ENCODE data around the gene CD81. TPM values are rescaled to one million over a fixed set of nuclear protein-coding genes. Genes with fewer than 3 reads are reported as not detected.
A peak's percentile ranks its signal among the peaks of the same experiment; 100 is the strongest.

Gene CD81
- total RNA-seq, 3 donors from 2014 or later = 311 to 770 (median 330) TPM

GRCh38 chr11:2443406-2443805, 66.3 kb downstream of the CD81 start:
- no peaks in the 10 kb centered on the region for H3K36me3 ChIP-seq
- intact Hi-C loops (cut with DNase I; ENCODE audit: low total_unique reads) = no loop called here
- no peak for DNase-seq (ENCODE audit: low spot score in 2 of 2)
- no peak overlapping the region for H3K27ac ChIP-seq
- H3K9me3 ChIP-seq = no peaks in the 10 kb centered on the region
- H3K4me3 ChIP-seq = no peak overlapping the region
- TF ChIP-seq CTCF (IDR thresholded peaks at IDR 0.05) = no peak
- TF ChIP-seq POLR2A (IDR thresholded peaks at IDR 0.05) = no peak
- no peaks in the 10 kb centered on the region for H3K4me1 ChIP-seq
- H3K27me3 ChIP-seq = no peaks in the 10 kb centered on the region

- no peaks in the 10 kb centered on the region for H3K36me3 ChIP-seq
- TF ChIP-seq CTCF (IDR thresholded peaks at IDR 0.05) (no peak), POLR2AphosphoS5 (IDR thresholded peaks at IDR 0.05) (no peak), POLR2A (IDR thresholded peaks at IDR 0.05) (no peak)
- no peaks in the 10 kb centered on the region for H3K4me1 ChIP-seq
- no peaks in the 10 kb centered on the region for H3K27me3 ChIP-seq
- H3K9me3 ChIP-seq = no peaks in the 10 kb centered on the region
- H3K4me3 ChIP-seq = peak within 1 kb of the TSS; percentile 37 to 73 (median 54)
- no peak for DNase-seq (ENCODE audit: low spot score in 2 of 2)
- no peak within 1 kb of the TSS for H3K27ac ChIP-seq
- intact Hi-C loops (cut with DNase I; ENCODE audit: low total_unique reads) = no loop called here
These were observed 67.0 kb downstream of the CD81 start, which contains the start of gene TRPM5 for GRCh38 chr11:2443881-2444820. Gene TRPM5 (minus strand): TSS chr11:2444514. CDS start chr11:2423036, 21,478 bp downstream.

GRCh38 chr11:2444821-2445745, 68.0 kb downstream of the CD81 start, which contains the start of gene KCNQ1:
Gene KCNQ1 (plus strand): TSS chr11:2445008. CDS start chr11:2445099, 91 bp downstream.
- no peaks in the 10 kb centered on the region for H3K4me1 ChIP-seq
- H3K27ac ChIP-seq = no peak within 1 kb of the TSS
- H3K36me3 ChIP-seq = no peaks in the 10 kb centered on the region
- H3K4me3 ChIP-seq = peak within 1 kb of the TSS; percentile 37 to 73 (median 54)
- DNase-seq (ENCODE audit: low spot score in 2 of 2) = no peak
- no peaks in the 10 kb centered on the region for H3K9me3 ChIP-seq
- TF ChIP-seq POLR2A (IDR thresholded peaks at IDR 0.05) = no peak
- no peak for TF ChIP-seq POLR2AphosphoS5 (IDR thresholded peaks at IDR 0.05)
- TF ChIP-seq CTCF (IDR thresholded peaks at IDR 0.05) = no peak
- intact Hi-C loops (cut with DNase I; ENCODE audit: low total_unique reads) = no loop called here
- no peaks in the 10 kb centered on the region for H3K27me3 ChIP-seq

- Histone ChIP-seq H3K36me3 (no peaks in the 10 kb centered on the region), H3K9me3 (no peaks in the 10 kb centered on the region), H3K27me3 (no peaks in the 10 kb centered on the region), H3K4me1 (no peaks in the 10 kb centered on the region), H3K4me3 (peak overlapping the region; percentile 37 to 73 (median 54)), H3K27ac (no peak overlapping the region)
- no peak for DNase-seq (ENCODE audit: low spot score in 2 of 2)
- intact Hi-C loops (cut with DNase I; ENCODE audit: low total_unique reads) = no loop called here
- no peak for TF ChIP-seq POLR2AphosphoS5 (IDR thresholded peaks at IDR 0.05)
- no peak for TF ChIP-seq POLR2A (IDR thresholded peaks at IDR 0.05)
- no peak for TF ChIP-seq CTCF (IDR thresholded peaks at IDR 0.05)
These were observed 68.8 kb downstream of the CD81 start for GRCh38 chr11:2445746-2446551.
